Mucosa of stomach (tissue), 1 donor: Measurements from ENCODE around the gene NUTM2G.
"Not testable (repeated sequence)": the region's sequence is repeated elsewhere in the genome, so short reads cannot be mapped to it uniquely, and the experiment has no call there.

Experiments used
- H3K27me3 ChIP-seq: one replicate; pipeline ENCODE4 v1.7.0; 2013; ENCODE audit warnings: mild to moderate bottlenecking, low read length; ENCODE audit not compliant: control insufficient read depth, insufficient read depth
- H3K36me3 ChIP-seq: one replicate; pipeline ENCODE4 v1.7.0; 2013; ENCODE audit warnings: low read length; ENCODE audit not compliant: control insufficient read depth, insufficient read depth
- H3K4me1 ChIP-seq: one replicate; pipeline ENCODE4 v1.7.0; 2013; ENCODE audit warnings: mild to moderate bottlenecking, low read length; ENCODE audit not compliant: control insufficient read depth, insufficient read depth
- H3K4me3 ChIP-seq: one replicate; pipeline ENCODE4 v1.7.0; 2013; ENCODE audit warnings: low read length
- H3K9ac ChIP-seq: one replicate; pipeline ENCODE4 v1.7.0; 2013; ENCODE audit warnings: mild to moderate bottlenecking, low read length, moderate library complexity
- H3K9me3 ChIP-seq: one replicate; pipeline ENCODE4 v1.7.0; 2013; ENCODE audit warnings: mild to moderate bottlenecking, low read length, moderate library complexity; ENCODE audit not compliant: control insufficient read depth
- donor health status: Pancreatic carcinoma.

Gene NUTM2G

DNA sequence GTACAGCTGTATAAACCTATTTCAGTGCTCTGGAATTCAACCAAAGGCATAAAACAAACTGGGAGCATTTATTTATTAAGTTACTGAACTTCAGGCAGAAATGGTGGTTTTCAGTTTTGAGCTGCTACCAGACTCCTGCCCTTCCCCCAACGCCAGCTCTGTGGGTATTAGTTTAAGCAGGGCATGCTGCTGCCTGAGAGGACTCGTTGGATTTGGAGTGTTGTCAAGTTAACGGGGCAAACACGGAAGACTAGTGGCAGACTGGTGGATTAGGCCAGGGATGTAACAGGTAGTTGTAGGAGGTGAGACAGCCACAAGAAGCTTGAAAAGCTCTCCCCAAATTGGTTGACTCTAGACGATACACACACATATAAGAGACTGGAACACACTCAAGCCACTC lies 38.9 kb downstream of the NUTM2G start:
- H3K27me3 ChIP-seq, H3K4me3 ChIP-seq, H3K9me3 ChIP-seq, H3K36me3 ChIP-seq, H3K9ac ChIP-seq, H3K4me1 ChIP-seq: not testable (repeated sequence)

DNA sequence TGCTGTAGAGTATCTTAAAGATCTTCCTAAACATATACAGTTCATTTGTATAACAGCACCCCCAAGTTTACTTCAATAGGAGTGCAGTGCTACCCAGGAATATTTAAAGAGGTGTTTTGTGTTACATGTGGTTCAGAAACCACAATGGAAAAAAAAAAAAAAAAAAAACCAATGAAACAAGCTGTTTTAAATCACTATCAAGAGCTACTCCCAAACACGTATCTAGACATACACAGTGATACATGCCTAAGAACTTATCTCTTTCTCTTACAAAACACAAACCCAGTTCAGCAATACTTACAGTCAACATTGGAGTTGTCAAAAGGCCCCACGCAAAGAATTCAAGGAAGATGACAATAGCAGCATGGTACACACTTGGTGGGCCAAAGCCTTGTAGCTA lies 43.9 kb downstream of the NUTM2G start:
- H3K9me3 ChIP-seq, H3K4me1 ChIP-seq, H3K4me3 ChIP-seq, H3K27me3 ChIP-seq, H3K36me3 ChIP-seq, H3K9ac ChIP-seq: not testable (repeated sequence)

DNA sequence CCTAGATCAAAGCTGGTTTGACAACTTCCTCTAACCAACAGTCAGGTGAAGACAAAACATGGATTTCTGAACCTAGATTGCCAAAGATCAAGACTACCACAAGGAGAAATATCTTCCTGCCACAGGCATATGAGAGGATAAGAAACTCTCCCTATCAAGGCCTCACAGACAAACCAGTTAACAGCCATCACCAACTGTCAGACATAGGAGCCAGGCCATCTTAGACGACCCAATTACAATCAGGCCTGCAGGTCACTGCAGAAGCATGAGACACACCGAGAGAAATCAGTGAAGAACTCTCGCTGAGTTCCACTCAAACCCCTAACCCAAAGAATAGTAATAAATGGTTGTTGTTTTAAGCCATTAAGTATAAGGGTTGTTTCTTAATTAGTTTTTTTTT lies 45.4 kb downstream of the NUTM2G start:
- H3K9ac ChIP-seq, H3K4me3 ChIP-seq, H3K36me3 ChIP-seq, H3K4me1 ChIP-seq, H3K27me3 ChIP-seq, H3K9me3 ChIP-seq: not testable (repeated sequence)

DNA sequence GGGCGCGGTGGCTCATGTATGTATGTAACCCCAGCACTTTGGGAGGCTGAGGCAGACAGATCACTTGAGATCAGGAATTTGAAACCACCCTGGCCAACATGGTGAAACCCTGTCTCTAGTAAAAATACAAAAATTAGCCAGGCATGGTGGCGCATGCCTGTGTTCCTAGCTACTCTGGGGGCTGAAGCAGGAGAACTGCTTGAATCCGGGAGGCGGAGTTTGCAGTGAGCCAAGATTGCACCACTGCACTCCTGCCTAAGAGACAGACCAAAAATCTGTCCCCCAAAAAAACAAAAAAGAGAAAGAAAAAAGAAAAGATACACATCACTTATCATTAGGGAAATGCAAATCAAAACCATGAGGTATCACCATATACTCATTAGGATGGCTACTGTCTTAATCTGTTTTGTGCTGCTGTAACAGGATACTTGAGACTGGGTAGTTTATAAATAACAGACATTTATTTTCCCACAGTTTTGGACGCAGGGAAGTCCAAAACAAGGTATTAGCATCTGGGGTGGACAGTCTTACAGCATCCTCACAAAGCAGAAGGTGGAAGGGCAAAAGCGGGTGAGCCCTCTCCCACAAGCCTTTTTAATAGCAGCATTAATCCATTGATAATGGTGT lies 55.0 kb downstream of the NUTM2G start:
- H3K4me1 ChIP-seq, H3K4me3 ChIP-seq, H3K9me3 ChIP-seq, H3K9ac ChIP-seq, H3K27me3 ChIP-seq, H3K36me3 ChIP-seq: not testable (repeated sequence)

DNA sequence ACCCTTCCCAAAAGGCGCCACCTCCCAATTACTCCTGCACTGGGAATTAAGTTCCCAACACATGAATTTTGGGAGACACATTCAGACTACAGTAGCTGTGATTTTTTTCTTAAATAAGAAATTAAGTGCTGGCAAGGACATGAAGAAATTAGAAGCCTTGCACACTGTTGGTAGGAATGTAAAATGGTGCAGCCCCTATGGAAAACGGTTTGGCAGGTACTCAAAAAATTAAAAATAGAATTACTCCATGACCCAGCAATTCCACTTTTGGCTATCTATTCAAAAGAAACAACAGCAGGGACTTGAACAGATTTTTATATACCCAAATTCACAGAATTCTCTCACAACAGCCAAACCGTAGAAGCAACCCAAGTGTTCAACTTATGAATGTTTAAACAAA lies 55.5 kb downstream of the NUTM2G start:
- not testable (repeated sequence) for H3K36me3 ChIP-seq, H3K9ac ChIP-seq, H3K4me3 ChIP-seq, H3K27me3 ChIP-seq, H3K9me3 ChIP-seq, H3K4me1 ChIP-seq

DNA sequence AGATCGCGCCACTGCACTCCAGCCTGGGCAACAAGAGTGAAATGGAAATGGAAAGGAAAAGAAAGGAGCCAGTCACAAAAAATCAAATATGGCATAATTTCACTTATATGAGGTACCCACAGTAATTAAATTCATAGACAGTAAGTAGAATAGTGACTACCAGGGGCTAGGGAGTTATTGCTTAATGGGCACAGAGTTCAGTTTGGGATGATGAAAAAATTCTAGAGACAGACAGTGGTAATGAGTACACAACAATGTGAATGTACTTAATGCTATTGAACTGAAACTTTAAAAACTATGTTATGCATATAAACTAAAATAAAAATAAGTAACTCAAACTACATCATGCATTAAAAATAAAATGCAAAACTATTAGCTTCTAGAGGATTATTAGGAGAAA lies 56.2 kb downstream of the NUTM2G start:
- not testable (repeated sequence) for H3K36me3 ChIP-seq, H3K9me3 ChIP-seq, H3K9ac ChIP-seq, H3K4me1 ChIP-seq, H3K4me3 ChIP-seq, H3K27me3 ChIP-seq
